GM23248 (cell line): ENCODE data around the gene CACNA2D1. TPM values are rescaled to one million over a fixed set of nuclear protein-coding genes. Genes with fewer than 3 reads are reported as not detected.

ENCODE experiments used
- DNase-seq: peaks from one replicate; pipeline ENCODE4 v3.0.0-alpha.2; 2015
- H2AFZ ChIP-seq: fragments of 200-600 bp; sonication (generic); 2 replicates; pipeline ENCODE4 v1.6.1; 2016; ENCODE audit warnings: antibody characterized with exemption
- H3F3A ChIP-seq: fragments of 200-600 bp; sonication (generic); 2 replicates; pipeline ENCODE4 v1.6.1; 2016; ENCODE audit warnings: mild to moderate bottlenecking, antibody characterized with exemption, mixed run types; ENCODE audit not compliant: insufficient read depth
- H3K27ac ChIP-seq: fragments of 200-600 bp; sonication (generic); 2 replicates; pipeline ENCODE4 v1.5.1; 2016; ENCODE audit warnings: mild to moderate bottlenecking
- H3K27me3 ChIP-seq: fragments of 200-600 bp; sonication (generic); replicated peaks from 2 replicates; pipeline ENCODE4 v1.6.1; 2016; ENCODE audit warnings: mild to moderate bottlenecking; ENCODE audit not compliant: insufficient read depth
- H3K36me3 ChIP-seq: fragments of 200-600 bp; sonication (generic); 2 replicates; pipeline ENCODE4 v1.6.1; 2016; ENCODE audit warnings: low read depth, mild to moderate bottlenecking
- H3K4me1 ChIP-seq: fragments of 200-600 bp; sonication (generic); 2 replicates; pipeline ENCODE4 v1.6.1; 2016; ENCODE audit warnings: mild to moderate bottlenecking; ENCODE audit not compliant: insufficient read depth
- H3K4me2 ChIP-seq: fragments of 200-600 bp; sonication (generic); one replicate; pipeline ENCODE4 v1.6.1; 2016; ENCODE audit warnings: mild to moderate bottlenecking; ENCODE audit not compliant: unreplicated experiment
- H3K4me3 ChIP-seq: fragments of 200-600 bp; sonication (generic); 2 replicates; pipeline ENCODE4 v1.5.1; 2016; ENCODE audit warnings: mild to moderate bottlenecking
- H3K79me2 ChIP-seq: fragments of 200-600 bp; sonication (generic); 2 replicates; pipeline ENCODE4 v1.6.1; 2016; ENCODE audit warnings: mild to moderate bottlenecking; ENCODE audit not compliant: insufficient read depth
- H3K9ac ChIP-seq: fragments of 200-600 bp; sonication (generic); 2 replicates; pipeline ENCODE4 v1.6.1; 2016; ENCODE audit warnings: mild to moderate bottlenecking
- H3K9me2 ChIP-seq: fragments of 200-600 bp; sonication (generic); 2 replicates; pipeline ENCODE4 v1.6.1; 2016; ENCODE audit warnings: mixed run types, mild to moderate bottlenecking, moderate library complexity; ENCODE audit not compliant: insufficient read depth
- H3K9me3 ChIP-seq: fragments of 200-600 bp; sonication (generic); one replicate; pipeline ENCODE4 v1.6.1; 2017; ENCODE audit warnings: low read depth
- H4K20me1 ChIP-seq: fragments of 200-600 bp; sonication (generic); 2 replicates; pipeline ENCODE4 v1.6.0; 2016; ENCODE audit not compliant: insufficient read depth
- EZH2 ChIP-seq: fragments of 200-600 bp; sonication (generic); IDR thresholded peaks from 2 replicates; pipeline ENCODE4 v1.6.1; 2018; ENCODE audit warnings: antibody characterized with exemption, mild to moderate bottlenecking; ENCODE audit not compliant: insufficient read depth, poor library complexity, severe bottlenecking
- EZH2phosphoT487 ChIP-seq: fragments of 200-600 bp; sonication (generic); IDR thresholded peaks from 2 replicates; pipeline ENCODE4 v1.6.1; 2018; ENCODE audit warnings: antibody characterized with exemption, moderate library complexity, mild to moderate bottlenecking, low read depth; ENCODE audit not compliant: insufficient read depth
- WGBS, 2 experiments: methylation state at CpG; one replicate each; pipeline ENCODE4 v1.1.6; 2015 to 2017; ENCODE audit warnings: low lambda C conversion rate in 2 of 2, low coverage in 1 of 2; ENCODE audit errors: missing lambda C conversion rate in 2 of 2; 5-methylcytosine and 5-hydroxymethylcytosine counted together
- in situ Hi-C: fragments of 300-500 bp; cut with MboI; formaldehyde crosslinking; loops from 2 replicates; pipeline ENCODE4 v1.15.0; 2020
- polyA plus RNA-seq: library from polyadenylated mRNA; unstranded; fragments of >200 nt; fragmentation: Nextera tagmentation; extraction: Ambion mirVana; gene quantifications from 2 replicates; pipeline ENCODE4 v1.2.1, GENCODE V29; 2016
- total RNA-seq: library from RNA; depleted of rRNA; stranded (reverse); fragments of >200 nt; shearing (Covaris generic); gene quantifications from 2 replicates; pipeline ENCODE4 v1.2.3, GENCODE V29; 2014

Gene CACNA2D1
- total and polyA plus RNA-seq, 2 experiments from 2014 or later = 7.7 to 21.2 TPM

DNA sequence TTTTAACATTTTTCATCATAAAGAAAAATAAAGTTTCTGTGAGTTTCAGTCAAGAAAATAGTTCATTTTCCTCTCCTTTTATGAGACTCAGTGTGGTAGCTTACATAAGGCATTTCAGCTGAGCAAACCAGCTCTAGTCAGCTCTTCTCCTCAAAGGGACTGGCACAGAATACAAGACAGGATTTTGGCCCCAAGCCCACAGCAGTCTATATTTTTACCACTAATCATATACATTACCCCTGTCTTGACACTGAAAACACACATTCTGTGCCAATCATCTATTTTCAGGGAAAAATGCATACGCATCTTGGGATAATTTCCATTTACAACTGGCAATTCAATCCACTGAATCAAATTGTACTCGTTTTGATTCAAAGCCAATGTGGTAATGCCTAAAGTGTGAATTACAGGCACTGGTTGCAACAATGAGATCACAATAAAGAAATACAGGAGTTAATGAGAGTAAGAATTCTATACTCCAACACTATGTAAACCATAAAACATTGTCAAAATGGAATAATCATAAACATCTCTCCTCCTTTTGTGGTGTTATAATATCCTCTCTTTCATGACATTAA, 186.4 kb downstream of the CACNA2D1 start:
- DNase-seq = no peak
- Histone ChIP-seq H3K79me2 (no peaks in the 10 kb centered on the region), H3K36me3 (no peaks in the 10 kb centered on the region), H3K4me3 (no peak overlapping the region), H3K27ac (no peak overlapping the region), H3F3A (no peaks in the 10 kb centered on the region), H3K4me1 (no peaks in the 10 kb centered on the region), H3K4me2 (no peak overlapping the region), H2AFZ (no peak overlapping the region), H4K20me1 (no peaks in the 10 kb centered on the region), H3K9me3 (no peaks in the 10 kb centered on the region), H3K9me2 (no peaks in the 10 kb centered on the region), H3K9ac (no peak overlapping the region), H3K27me3 (no peaks in the 10 kb centered on the region)
- 63 to 67% methylated on average over 2 of the region's 2 CpGs for WGBS, 2 experiments
- TF ChIP-seq EZH2 (no peak), EZH2phosphoT487 (no peak)
- in situ Hi-C loops = no loop called here

- Histone ChIP-seq H4K20me1 (no peaks in the 10 kb centered on the region), H3F3A (no peaks in the 10 kb centered on the region), H3K4me3 (no peak overlapping the region), H3K27ac (no peak overlapping the region), H3K27me3 (no peaks in the 10 kb centered on the region), H2AFZ (no peak overlapping the region), H3K4me2 (no peak overlapping the region), H3K9ac (no peak overlapping the region), H3K9me3 (no peaks in the 10 kb centered on the region), H3K79me2 (no peaks in the 10 kb centered on the region), H3K4me1 (no peaks in the 10 kb centered on the region; the same call in 1 of the 2 replicates), H3K9me2 (no peaks in the 10 kb centered on the region), H3K36me3 (no peaks in the 10 kb centered on the region)
- TF ChIP-seq EZH2 (no peak), EZH2phosphoT487 (no peak)
- WGBS, 2 experiments = 97 to 100% methylated on average over 3 of the region's 3 CpGs
- no peak for DNase-seq
- in situ Hi-C loops = no loop called here
Measured at GRCh38 chr7:82255706-82256105, 187.9 kb downstream of the CACNA2D1 start.

DNA sequence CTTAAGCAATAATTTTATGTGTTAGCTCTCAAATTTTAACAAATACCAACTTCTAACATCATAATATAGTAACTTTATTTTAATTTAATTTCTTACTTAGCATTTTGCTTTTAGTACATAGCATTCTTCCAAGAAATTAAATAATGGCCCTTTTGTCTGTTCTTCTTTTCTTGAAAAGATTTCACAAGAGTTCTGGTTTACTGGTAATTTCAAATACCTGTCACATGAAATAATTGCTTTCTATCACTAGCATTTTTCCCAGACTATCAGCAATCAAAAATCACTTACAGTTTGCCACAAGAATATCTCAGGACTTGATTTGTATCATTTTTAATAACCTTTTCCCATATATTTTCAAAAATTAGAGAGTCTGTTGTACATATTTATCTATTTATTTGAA, 193.0 kb downstream of the CACNA2D1 start:
- Histone ChIP-seq H3K79me2 (no peaks in the 10 kb centered on the region), H3K4me2 (no peak overlapping the region), H3K9me3 (no peaks in the 10 kb centered on the region), H3K36me3 (no peaks in the 10 kb centered on the region), H2AFZ (no peak overlapping the region), H3F3A (no peaks in the 10 kb centered on the region), H3K4me3 (no peak overlapping the region), H3K9me2 (no peaks in the 10 kb centered on the region), H3K27ac (no peak overlapping the region), H3K4me1 (no peaks in the 10 kb centered on the region; the same call in 1 of the 2 replicates), H3K9ac (no peak overlapping the region), H3K27me3 (no peaks in the 10 kb centered on the region), H4K20me1 (no peaks in the 10 kb centered on the region)
- no peak for TF ChIP-seq EZH2
- no peak for TF ChIP-seq EZH2phosphoT487
- in situ Hi-C loops = no loop called here
- peak; percentile 4 for DNase-seq

DNA sequence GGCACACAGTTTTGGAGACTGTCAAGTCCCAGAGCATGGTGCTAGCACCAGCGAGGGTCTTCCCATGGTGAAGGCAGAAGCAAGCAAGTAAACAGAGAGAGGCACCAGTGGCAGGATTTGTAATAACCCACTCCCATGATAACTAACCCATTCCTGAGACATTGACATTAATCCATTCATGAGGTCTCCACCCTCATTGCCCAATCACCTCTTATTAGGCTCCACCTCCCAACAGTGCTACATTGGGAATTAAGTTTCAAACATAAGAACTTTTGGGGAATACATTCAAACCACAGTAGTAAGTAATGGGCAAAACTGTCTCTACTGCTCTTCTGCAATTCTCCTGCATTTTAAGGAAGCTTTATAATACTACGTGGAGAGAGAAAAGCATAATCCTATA, 193.6 kb downstream of the CACNA2D1 start:
- Histone ChIP-seq H3K4me2 (no peak overlapping the region), H3K9me3 (no peaks in the 10 kb centered on the region), H3F3A (no peaks in the 10 kb centered on the region), H3K27ac (no peak overlapping the region), H2AFZ (no peak overlapping the region), H3K9ac (no peak overlapping the region), H3K36me3 (no peaks in the 10 kb centered on the region), H3K79me2 (no peaks in the 10 kb centered on the region), H3K4me1 (no peaks in the 10 kb centered on the region; the same call in 1 of the 2 replicates), H4K20me1 (no peaks in the 10 kb centered on the region), H3K4me3 (no peak overlapping the region), H3K27me3 (no peaks in the 10 kb centered on the region), H3K9me2 (no peaks in the 10 kb centered on the region)
- peak; percentile 7 for DNase-seq
- WGBS, 2 experiments = 82 to 89% methylated on average over 2 of the region's 2 CpGs
- in situ Hi-C loops = loop anchor here (25.0 kb wide), 2 partner anchors 487 to 763 kb away; no protein-coding TSS in a partner anchor
- TF ChIP-seq EZH2 (no peak), EZH2phosphoT487 (no peak)
